ENCODE measurements around the gene MEGF8. TPM values are rescaled to one million over a fixed set of nuclear protein-coding genes. Genes with fewer than 3 reads are reported as not detected.

MEGF8 gene
- total RNA-seq, 2 experiments from 2014 or later, result 9.0 to 10.4 TPM

GRCh38 chr19:42294471-42295137 lies 30.8 kb upstream of the MEGF8 start:
- ChIA-PET POLR2A (interaction anchor here (0.6 to 1.3 kb wide), 2 partner anchors 12 to 30 kb away, joined by 3 to 4 read pairs; no protein-coding TSS in a partner anchor), CTCF (interaction anchor here (0.8 to 1.7 kb wide), 4 partner anchors 36 to 186 kb away, joined by 3 to 5 read pairs (median 3); no protein-coding TSS in a partner anchor)

- ChIA-PET POLR2A (interaction anchor here (1.3 kb wide), 1 partner anchor 13 kb away, joined by 4 read pairs; no protein-coding TSS in a partner anchor), CTCF (interaction anchor here (0.7 to 1.7 kb wide), 6 partner anchors 35 to 187 kb away, joined by 3 to 5 read pairs (median 3); no protein-coding TSS in a partner anchor)
Observed at GRCh38 chr19:42295342-42295741, 30.1 kb upstream of the MEGF8 start.

- ChIA-PET POLR2A (interaction anchor here (1.3 kb wide), 1 partner anchor 13 kb away, joined by 4 read pairs; no protein-coding TSS in a partner anchor), CTCF (interaction anchor here (0.6 to 2.6 kb wide), 15 partner anchors 8 to 188 kb away, joined by 3 to 10 read pairs (median 3); no protein-coding TSS in a partner anchor)
Observed at GRCh38 chr19:42295831-42296525, 29.5 kb upstream of the MEGF8 start.

- ChIA-PET CTCF (interaction anchor here (0.9 to 2.6 kb wide), 5 partner anchors 9 to 157 kb away, joined by 3 to 10 read pairs (median 4); no protein-coding TSS in a partner anchor), POLR2A (no interaction called here)
Observed at GRCh38 chr19:42297039-42297438, 28.4 kb upstream of the MEGF8 start.

GRCh38 chr19:42301646-42302203 lies 23.7 kb upstream of the MEGF8 start, which contains the start of gene PRR19:
Gene PRR19, plus strand, starts transcription at chr19:42302132. Its CDS starts 7,453 bp downstream, at chr19:42309585.
- ChIA-PET CTCF (interaction anchor here (0.9 to 1.4 kb wide), 6 partner anchors 11 to 139 kb away, joined by 3 to 4 read pairs (median 3); no protein-coding TSS in a partner anchor), POLR2A (no interaction called here)

GRCh38 chr19:42303101-42303464 lies 22.4 kb upstream of the MEGF8 start:
- ChIA-PET CTCF (interaction anchor here (0.7 to 1.3 kb wide), 4 partner anchors 23 to 58 kb away, joined by 3 to 4 read pairs (median 3); no protein-coding TSS in a partner anchor), POLR2A (no interaction called here)

GRCh38 chr19:42303876-42304275 lies 21.6 kb upstream of the MEGF8 start:
- CTCF ChIA-PET, result interaction anchor here (0.7 to 1.3 kb wide), 2 partner anchors 24 to 28 kb away, joined by 3 to 4 read pairs; no protein-coding TSS in a partner anchor
- POLR2A ChIA-PET, result no interaction called here

GRCh38 chr19:42306646-42307045 lies 18.8 kb upstream of the MEGF8 start:
- POLR2A ChIA-PET, result no interaction called here
- CTCF ChIA-PET, result no interaction called here

GRCh38 chr19:42309686-42310085 lies 15.7 kb upstream of the MEGF8 start:
- ChIA-PET CTCF (no interaction called here), POLR2A (no interaction called here)

- CTCF ChIA-PET, result interaction anchor here (1.2 kb wide), 1 partner anchor 15 kb away, joined by 3 read pairs; no protein-coding TSS in a partner anchor
- POLR2A ChIA-PET, result interaction anchor here (0.6 kb wide), 1 partner anchor 142 kb away, joined by 7 read pairs; no protein-coding TSS in a partner anchor
Observed at GRCh38 chr19:42311657-42312056, 13.8 kb upstream of the MEGF8 start.

GRCh38 chr19:42312370-42312769 lies 13.1 kb upstream of the MEGF8 start:
- ChIA-PET POLR2A (no interaction called here), CTCF (no interaction called here)

- POLR2A ChIA-PET, result no interaction called here
- CTCF ChIA-PET, result interaction anchor here (1.0 kb wide), 1 partner anchor 10 kb away, joined by 3 read pairs; no protein-coding TSS in a partner anchor
Observed at GRCh38 chr19:42313096-42313839, 12.2 kb upstream of the MEGF8 start, which contains the start of gene TMEM145. Gene TMEM145, plus strand, starts transcription at chr19:42313309. Its CDS starts 68 bp downstream, at chr19:42313377.

GRCh38 chr19:42313840-42314755 lies 11.3 kb upstream of the MEGF8 start:
- ChIA-PET POLR2A (no interaction called here), CTCF (interaction anchor here (1.0 kb wide), 1 partner anchor 9 kb away, joined by 3 read pairs; no protein-coding TSS in a partner anchor)

- ChIA-PET CTCF (no interaction called here), POLR2A (no interaction called here)
Observed at GRCh38 chr19:42315024-42315423, 10.4 kb upstream of the MEGF8 start.

GRCh38 chr19:42316223-42317211 lies 8.9 kb upstream of the MEGF8 start:
- ChIA-PET CTCF (interaction anchor here (0.6 kb wide), 1 partner anchor 61 kb away, joined by 3 read pairs; no protein-coding TSS in a partner anchor), POLR2A (no interaction called here)

GRCh38 chr19:42317535-42317934 lies 7.9 kb upstream of the MEGF8 start:
- CTCF ChIA-PET, result no interaction called here

GRCh38 chr19:42322305-42322704 lies 3.1 kb upstream of the MEGF8 start:
- CTCF ChIA-PET, result interaction anchor here (1.5 kb wide), 1 partner anchor 214 kb away, joined by 4 read pairs; no protein-coding TSS in a partner anchor
- POLR2A ChIA-PET, result no interaction called here

More at GRCh38 chr19:42317535-42317934, 7.9 kb upstream of the MEGF8 start:
- POLR2A ChIA-PET, result no interaction called here

All from activated CD8-positive, alpha-beta memory T cell treated with anti-CD3 and anti-CD28 coated beads for 36 hours (primary cell).